ENCODE data around the gene INTS11. TPM values are rescaled to one million over a fixed set of nuclear protein-coding genes. Genes with fewer than 3 reads are reported as not detected.

Gene INTS11
- total and polyA plus RNA-seq, 2 of the 8 experiments (the other 6 are each of a cell fraction or from before 2014, with no cell fraction given): 113 to 243 TPM

DNA sequence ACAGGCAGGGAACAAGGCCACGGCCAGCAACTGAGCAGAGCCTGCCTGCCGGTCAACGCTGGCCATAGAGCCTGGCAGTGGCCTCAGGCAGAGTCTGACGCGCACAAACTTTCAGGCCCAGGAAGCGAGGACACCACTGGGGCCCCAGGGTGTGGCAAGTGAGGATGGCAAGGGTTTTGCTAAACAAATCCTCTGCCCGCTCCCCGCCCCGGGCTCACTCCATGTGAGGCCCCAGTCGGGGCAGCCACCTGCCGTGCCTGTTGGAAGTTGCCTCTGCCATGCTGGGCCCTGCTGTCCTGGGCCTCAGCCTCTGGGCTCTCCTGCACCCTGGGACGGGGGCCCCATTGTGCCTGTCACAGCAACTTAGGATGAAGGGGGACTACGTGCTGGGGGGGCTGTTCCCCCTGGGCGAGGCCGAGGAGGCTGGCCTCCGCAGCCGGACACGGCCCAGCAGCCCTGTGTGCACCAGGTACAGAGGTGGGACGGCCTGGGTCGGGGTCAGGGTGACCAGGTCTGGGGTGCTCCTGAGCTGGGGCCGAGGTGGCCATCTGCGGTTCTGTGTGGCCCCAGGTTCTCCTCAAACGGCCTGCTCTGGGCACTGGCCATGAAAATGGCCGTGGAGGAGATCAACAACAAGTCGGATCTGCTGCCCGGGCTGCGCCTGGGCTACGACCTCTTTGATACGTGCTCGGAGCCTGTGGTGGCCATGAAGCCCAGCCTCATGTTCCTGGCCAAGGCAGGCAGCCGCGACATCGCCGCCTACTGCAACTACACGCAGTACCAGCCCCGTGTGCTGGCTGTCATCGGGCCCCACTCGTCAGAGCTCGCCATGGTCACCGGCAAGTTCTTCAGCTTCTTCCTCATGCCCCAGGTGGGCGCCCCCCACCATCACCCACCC, 6.9 kb upstream of the INTS11 start, which contains the start of gene TAS1R3:
Gene TAS1R3, plus strand, starts transcription at position 213 of the 898 bp plus-strand sequence. Its CDS starts 66 bp downstream, at position 279.
- H3K4me2 ChIP-seq (ENCODE audit: insufficient read depth in 1 of 2, low read depth in 2 of 2, low read length in 2 of 2): no peak within 1 kb of the TSS
- TF ChIP-seq, protein P1, sequence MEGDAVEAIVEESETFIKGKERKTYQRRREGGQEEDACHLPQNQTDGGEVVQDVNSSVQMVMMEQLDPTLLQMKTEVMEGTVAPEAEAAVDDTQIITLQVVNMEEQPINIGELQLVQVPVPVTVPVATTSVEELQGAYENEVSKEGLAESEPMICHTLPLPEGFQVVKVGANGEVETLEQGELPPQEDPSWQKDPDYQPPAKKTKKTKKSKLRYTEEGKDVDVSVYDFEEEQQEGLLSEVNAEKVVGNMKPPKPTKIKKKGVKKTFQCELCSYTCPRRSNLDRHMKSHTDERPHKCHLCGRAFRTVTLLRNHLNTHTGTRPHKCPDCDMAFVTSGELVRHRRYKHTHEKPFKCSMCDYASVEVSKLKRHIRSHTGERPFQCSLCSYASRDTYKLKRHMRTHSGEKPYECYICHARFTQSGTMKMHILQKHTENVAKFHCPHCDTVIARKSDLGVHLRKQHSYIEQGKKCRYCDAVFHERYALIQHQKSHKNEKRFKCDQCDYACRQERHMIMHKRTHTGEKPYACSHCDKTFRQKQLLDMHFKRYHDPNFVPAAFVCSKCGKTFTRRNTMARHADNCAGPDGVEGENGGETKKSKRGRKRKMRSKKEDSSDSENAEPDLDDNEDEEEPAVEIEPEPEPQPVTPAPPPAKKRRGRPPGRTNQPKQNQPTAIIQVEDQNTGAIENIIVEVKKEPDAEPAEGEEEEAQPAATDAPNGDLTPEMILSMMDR (IDR thresholded peaks at IDR 0.05; ENCODE audit: control extremely low read depth in 1 of 3, insufficient read depth in 1 of 3, low read depth in 1 of 3, low read length in 3 of 3): no peak
- TF ChIP-seq NANOG (IDR thresholded peaks at IDR 0.05; ENCODE audit: insufficient read depth, low read depth, low read length, poor library complexity, severe bottlenecking): no peak
- peak; percentile 64 for TF ChIP-seq POLR2AphosphoS5 (IDR thresholded peaks at IDR 0.05; ENCODE audit: low read depth, low read length)
- TF ChIP-seq, protein P2, sequence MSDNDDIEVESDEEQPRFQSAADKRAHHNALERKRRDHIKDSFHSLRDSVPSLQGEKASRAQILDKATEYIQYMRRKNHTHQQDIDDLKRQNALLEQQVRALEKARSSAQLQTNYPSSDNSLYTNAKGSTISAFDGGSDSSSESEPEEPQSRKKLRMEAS (IDR thresholded peaks at IDR 0.05): no peak
- TF ChIP-seq TBP (IDR thresholded peaks at IDR 0.05; ENCODE audit: low read depth, low read length): no peak
- TF ChIP-seq POLR2A (IDR thresholded peaks at IDR 0.05; ENCODE audit: control extremely low read depth in 1 of 2, low read depth in 2 of 2, low read length in 2 of 2): peak in 1 of 2 experiments; percentile 10; a peak in 1 of 3 replicates
- TF ChIP-seq, protein P3, sequence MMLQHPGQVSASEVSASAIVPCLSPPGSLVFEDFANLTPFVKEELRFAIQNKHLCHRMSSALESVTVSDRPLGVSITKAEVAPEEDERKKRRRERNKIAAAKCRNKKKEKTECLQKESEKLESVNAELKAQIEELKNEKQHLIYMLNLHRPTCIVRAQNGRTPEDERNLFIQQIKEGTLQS (IDR thresholded peaks at IDR 0.05; ENCODE audit: insufficient read depth, low read depth, low read length): no peak
- no peak for TF ChIP-seq CREB1 (IDR thresholded peaks at IDR 0.05)

More for the DNA sequence above, 6.9 kb upstream of the INTS11 start, which contains the start of gene TAS1R3:
- ChIA-PET POLR2A (ENCODE audit: partially characterized antibody) (interaction anchor here (0.5 to 9.0 kb wide), 10 partner anchors 8 to 36 kb away, joined by 3 to 134 read pairs (median 4); no protein-coding TSS in a partner anchor), CTCF (ENCODE audit: partially characterized antibody) (no interaction called here)
- peak within 1 kb of the TSS; percentile 95 for H4K91ac ChIP-seq (replicated peaks; ENCODE audit: insufficient read length, low read length)
- peaks cover 6% of the 10 kb centered on the region; the same call in 1 of the 2 replicates for H3K79me1 ChIP-seq (ENCODE audit: low read depth, low read length)
- WGBS, 2 experiments (ENCODE audit: extremely low coverage in 1 of 2, insufficient coverage in 1 of 2, insufficient read length in 1 of 2, insufficient replicate concordance in 2 of 2, low coverage in 1 of 2, low lambda C conversion rate in 2 of 2, missing lambda C conversion rate in 1 of 2): 88% methylated on average over 33 of the region's 41 CpGs; no CpG with 5 or more reads in 1 of the 2 experiments
- H2BK15ac ChIP-seq (ENCODE audit: low read length): 0 out of 2 replicates have a peak within 1 kb of the TSS, but pooled peaks have one; percentile 11
- 0 out of 7 replicates have a peak within 1 kb of the TSS, but pooled peaks of 1 of the 4 experiments have one; percentile 46 for H3K9ac ChIP-seq (replicated peaks in 1 of 4; ENCODE audit: extremely low read depth in 1 of 4, low read depth in 3 of 4, low read length in 3 of 4)
- DNase-seq (ENCODE audit: low read depth in 1 of 2, low spot score in 2 of 2) (no peak), FAIRE-seq (no peak)
- H3K79me2 ChIP-seq (ENCODE audit: control insufficient read depth in 1 of 2, insufficient read depth in 2 of 2, low read length in 2 of 2): no peaks in the 10 kb centered on the region
- no peak within 1 kb of the TSS for H3K18ac ChIP-seq (ENCODE audit: extremely low read depth, low read length)
- H3K4me3 ChIP-seq (ENCODE audit: extremely low read depth in 1 of 4, insufficient read depth in 2 of 4, low read depth in 3 of 4, low read length in 4 of 4): no peak within 1 kb of the TSS
- H3K56ac ChIP-seq (replicated peaks; ENCODE audit: insufficient read length, low read depth, low read length): no peak within 1 kb of the TSS
- H3K36me3 ChIP-seq (ENCODE audit: control insufficient read depth in 2 of 4, insufficient read depth in 4 of 4, low read length in 3 of 4): peaks cover 0 to 8% (median 0%) of the 10 kb centered on the region in 4 experiments; a peak in 1 of 8 replicates
- peaks cover 0 to 6% of the 10 kb centered on the region in 2 experiments; a peak in 2 of 4 replicates for H3K9me3 ChIP-seq (ENCODE audit: insufficient read depth in 2 of 2, low read depth in 1 of 2, low read length in 1 of 2)
- no peak within 1 kb of the TSS for H2BK20ac ChIP-seq (ENCODE audit: low read length)
- H2BK5ac ChIP-seq (ENCODE audit: low read depth, low read length): peak within 1 kb of the TSS; percentile 26; the same call in 1 of the 2 replicates
- peaks cover 8 to 29% of the 10 kb centered on the region in 2 experiments for H4K20me1 ChIP-seq (replicated peaks in 1 of 2; ENCODE audit: control insufficient read depth in 1 of 2, insufficient read depth in 2 of 2, low read length in 2 of 2)
- H2AK5ac ChIP-seq (ENCODE audit: low read depth, low read length): no peak within 1 kb of the TSS
- peak within 1 kb of the TSS; percentile 14 for H4K8ac ChIP-seq (ENCODE audit: extremely low read depth, insufficient read depth, low read length)
- H2BK120ac ChIP-seq (replicated peaks; ENCODE audit: low read depth, low read length): no peak within 1 kb of the TSS
- H4K5ac ChIP-seq (ENCODE audit: insufficient read length, low read depth, low read length): no peak within 1 kb of the TSS
- H3K23ac ChIP-seq (ENCODE audit: insufficient read length): no peak within 1 kb of the TSS
- H3K14ac ChIP-seq (ENCODE audit: insufficient read length): no peak within 1 kb of the TSS
- H3K4me1 ChIP-seq (replicated peaks in 1 of 4; ENCODE audit: control insufficient read depth in 3 of 4, insufficient read depth in 4 of 4, low read length in 3 of 4): no peaks in the 10 kb centered on the region; a peak in 2 of 7 replicates
- H2AFZ ChIP-seq (ENCODE audit: low read length): no peak within 1 kb of the TSS
- H3K4ac ChIP-seq (replicated peaks; ENCODE audit: insufficient read length, low read depth, low read length): no peak within 1 kb of the TSS
- H2BK12ac ChIP-seq (ENCODE audit: low read depth, low read length): peak within 1 kb of the TSS; percentile 60; the same call in 1 of the 2 replicates
- H3K27me3 ChIP-seq (replicated peaks in 1 of 4; ENCODE audit: control insufficient read depth in 3 of 4, extremely low read depth in 1 of 4, insufficient read depth in 3 of 4, low read length in 3 of 4): no peaks in the 10 kb centered on the region; a peak in 1 of 7 replicates
- peaks cover 2% of the 10 kb centered on the region; the same call in 1 of the 2 replicates for H3K23me2 ChIP-seq (ENCODE audit: low read depth, low read length)
- no peak within 1 kb of the TSS for H3K27ac ChIP-seq (ENCODE audit: low read depth, low read length)

All from H1 (cell line).